H9 (cell line): ENCODE results near the gene FADS2. TPM values are rescaled to one million over a fixed set of nuclear protein-coding genes. Genes with fewer than 3 reads are reported as not detected.

ENCODE experiments used
- DNase-seq: peaks from one replicate; pipeline ENCODE4 v3.0.0-alpha.2; 2017
- H2AFZ ChIP-seq: one replicate; pipeline ENCODE4 v1.6.1; 2013; ENCODE audit warnings: mild to moderate bottlenecking, low read length, control low read depth, moderate library complexity
- H2AK5ac ChIP-seq: 2 replicates; pipeline ENCODE4 v1.6.1; 2013; ENCODE audit warnings: low read length, control low read depth, mixed read lengths; ENCODE audit not compliant: insufficient read length
- H2BK120ac ChIP-seq: one replicate; pipeline ENCODE4 v1.6.1; 2013; ENCODE audit warnings: low read depth, mild to moderate bottlenecking, low read length, control low read depth, inconsistent platforms; ENCODE audit not compliant: poor library complexity, severe bottlenecking
- H2BK12ac ChIP-seq: 2 replicates; pipeline ENCODE4 v1.6.1; 2013; ENCODE audit warnings: low read length, control low read depth, mixed read lengths, low read depth; ENCODE audit not compliant: insufficient read length
- H2BK15ac ChIP-seq: 2 replicates; pipeline ENCODE4 v1.6.1; 2013; ENCODE audit warnings: low read depth, low read length, control low read depth
- H2BK20ac ChIP-seq: one replicate; pipeline ENCODE4 v1.6.1; 2013; ENCODE audit warnings: low read depth, mild to moderate bottlenecking, low read length, control low read depth, inconsistent platforms; ENCODE audit not compliant: poor library complexity, severe bottlenecking
- H2BK5ac ChIP-seq: 2 replicates; pipeline ENCODE4 v1.6.1; 2013; ENCODE audit warnings: low read length, control low read depth, mixed read lengths; ENCODE audit not compliant: insufficient read length
- H3K14ac ChIP-seq: 2 replicates; pipeline ENCODE4 v1.6.1; 2013; ENCODE audit warnings: low read length, control low read depth; ENCODE audit not compliant: insufficient read depth
- H3K18ac ChIP-seq: 2 replicates; pipeline ENCODE4 v1.6.1; 2013; ENCODE audit warnings: low read depth, mild to moderate bottlenecking, mixed read lengths, low read length, control low read depth; ENCODE audit not compliant: insufficient read length
- H3K23ac ChIP-seq: 2 replicates; pipeline ENCODE4 v1.6.1; 2013; ENCODE audit warnings: low read length, control low read depth, mixed read lengths, low read depth; ENCODE audit not compliant: insufficient read length
- H3K23me2 ChIP-seq: 2 replicates; pipeline ENCODE4 v1.6.1; 2013; ENCODE audit warnings: low read depth, mild to moderate bottlenecking, mixed read lengths, low read length, control low read depth; ENCODE audit not compliant: insufficient read length, poor library complexity, severe bottlenecking
- H3K27ac ChIP-seq: 2 replicates; pipeline ENCODE4 v1.5.1; 2013; ENCODE audit warnings: low read length, control low read depth, mixed read lengths, low read depth; ENCODE audit not compliant: insufficient read length
- H3K27me3 ChIP-seq: 2 replicates; pipeline ENCODE4 v1.6.1; 2013; ENCODE audit warnings: low read length, control low read depth, inconsistent platforms; ENCODE audit not compliant: insufficient read depth
- H3K4ac ChIP-seq: 2 replicates; pipeline ENCODE4 v1.6.1; 2013; ENCODE audit warnings: low read depth, mild to moderate bottlenecking, control low read depth, inconsistent platforms, low read length, moderate library complexity
- H3K4me1 ChIP-seq: 2 replicates; pipeline ENCODE4 v1.6.1; 2013; ENCODE audit warnings: low read length, control low read depth, inconsistent platforms; ENCODE audit not compliant: insufficient read depth
- H3K4me2 ChIP-seq: 2 replicates; pipeline ENCODE4 v1.6.1; 2013; ENCODE audit warnings: low read length, control low read depth, mixed read lengths; ENCODE audit not compliant: insufficient read length, insufficient read depth
- H3K56ac ChIP-seq: 2 replicates; pipeline ENCODE4 v1.6.1; 2013; ENCODE audit warnings: low read depth, mild to moderate bottlenecking, mixed read lengths, low read length, control low read depth; ENCODE audit not compliant: insufficient read length
- H3K79me1 ChIP-seq: 2 replicates; pipeline ENCODE4 v1.6.1; 2013; ENCODE audit warnings: low read depth, mild to moderate bottlenecking, moderate library complexity, low read length, control low read depth, inconsistent platforms; ENCODE audit not compliant: insufficient read depth, poor library complexity, severe bottlenecking
- H3K79me2 ChIP-seq: 2 replicates; pipeline ENCODE4 v1.6.1; 2013; ENCODE audit warnings: low read length, control low read depth, inconsistent platforms; ENCODE audit not compliant: insufficient read depth
- H3K9ac ChIP-seq: 2 replicates; pipeline ENCODE4 v1.6.1; 2013; ENCODE audit warnings: low read length, control low read depth, mixed read lengths; ENCODE audit not compliant: insufficient read length; ENCODE audit errors: extremely low read depth
- H3K9me3 ChIP-seq: one replicate; pipeline ENCODE4 v1.6.1; 2013; ENCODE audit warnings: low read depth, low read length, inconsistent platforms; ENCODE audit not compliant: control insufficient read depth
- H3T11ph ChIP-seq: one replicate; pipeline ENCODE4 v1.6.1; 2013; ENCODE audit warnings: mild to moderate bottlenecking, low read length, control low read depth, inconsistent platforms
- H4K20me1 ChIP-seq: one replicate; pipeline ENCODE4 v1.6.1; 2013; ENCODE audit not compliant: control insufficient read depth, insufficient read length, insufficient read depth
- H4K5ac ChIP-seq: 2 replicates; pipeline ENCODE4 v1.6.1; 2013; ENCODE audit warnings: low read depth, mild to moderate bottlenecking, mixed read lengths, low read length, control low read depth; ENCODE audit not compliant: insufficient read length
- H4K8ac ChIP-seq: replicated peaks from 2 replicates; pipeline ENCODE4 v1.6.1; 2013; ENCODE audit warnings: low read length, control low read depth, mixed read lengths, low read depth; ENCODE audit not compliant: insufficient read length
- H4K91ac ChIP-seq: 2 replicates; pipeline ENCODE4 v1.6.1; 2013; ENCODE audit warnings: low read depth, mild to moderate bottlenecking, moderate library complexity, mixed read lengths, low read length, control low read depth; ENCODE audit not compliant: insufficient read length
- H3K27ac Mint-ChIP-seq, 3 experiments: 2 replicates in 2 of 3; 3 replicates in 1 of 3; pipeline ENCODE4 v1.8.0; 2020 to 2021; ENCODE audit warnings: mixed read lengths in 3 of 3, mild to moderate bottlenecking in 1 of 3, moderate library complexity in 1 of 3
- H3K27me3 Mint-ChIP-seq: 2 replicates; pipeline ENCODE4 v1.8.0; 2021; ENCODE audit warnings: low read depth, mild to moderate bottlenecking, moderate library complexity, mixed read lengths
- H3K36me3 Mint-ChIP-seq, 3 experiments: 2 replicates in 2 of 3; 3 replicates in 1 of 3; pipeline ENCODE4 v1.8.0; 2020 to 2021; ENCODE audit warnings: low read depth in 3 of 3, mixed read lengths in 3 of 3; ENCODE audit not compliant: insufficient read depth in 1 of 3
- H3K4me1 Mint-ChIP-seq, 2 experiments: 2 replicates each; pipeline ENCODE4 v1.8.0; 2020; ENCODE audit warnings: mixed read lengths in 2 of 2
- H3K4me3 Mint-ChIP-seq, 2 experiments: 2 replicates in 1 of 2; 3 replicates in 1 of 2; pipeline ENCODE4 v1.8.0; 2020 to 2021; ENCODE audit warnings: mild to moderate bottlenecking in 2 of 2, mixed read lengths in 2 of 2, moderate library complexity in 1 of 2
- H3K9me3 Mint-ChIP-seq, 2 experiments: 2 replicates in 1 of 2; 3 replicates in 1 of 2; pipeline ENCODE4 v1.8.0; 2020; ENCODE audit warnings: mild to moderate bottlenecking in 2 of 2, mixed read lengths in 2 of 2, moderate library complexity in 1 of 2
- WGBS: extraction: QIAGEN DNeasy Blood & Tissue Kit; methylation state at CpG from one replicate; pipeline ENCODE4 v1.1.7; 2013; ENCODE audit warnings: missing lambda C conversion rate, low lambda C conversion rate, mixed read lengths; ENCODE audit not compliant: insufficient read length; ENCODE audit errors: extremely low coverage; 5-methylcytosine and 5-hydroxymethylcytosine counted together
- total RNA-seq: library from RNA; stranded (reverse); gene quantifications from 2 replicates; pipeline ENCODE4 v1.2.1, GENCODE V29; 2021
- TF ChIP-seq, protein P1 (sequence below): fragments of 200-600 bp; sonication (generic); conservative IDR thresholded peaks from 3 replicates; pipeline ENCODE4 v1.8.0; 2021; ENCODE audit warnings: antibody characterized with exemption, mild to moderate bottlenecking

Gene FADS2
- total RNA-seq, 1 experiment from 2014 or later: 322 TPM

DNA sequence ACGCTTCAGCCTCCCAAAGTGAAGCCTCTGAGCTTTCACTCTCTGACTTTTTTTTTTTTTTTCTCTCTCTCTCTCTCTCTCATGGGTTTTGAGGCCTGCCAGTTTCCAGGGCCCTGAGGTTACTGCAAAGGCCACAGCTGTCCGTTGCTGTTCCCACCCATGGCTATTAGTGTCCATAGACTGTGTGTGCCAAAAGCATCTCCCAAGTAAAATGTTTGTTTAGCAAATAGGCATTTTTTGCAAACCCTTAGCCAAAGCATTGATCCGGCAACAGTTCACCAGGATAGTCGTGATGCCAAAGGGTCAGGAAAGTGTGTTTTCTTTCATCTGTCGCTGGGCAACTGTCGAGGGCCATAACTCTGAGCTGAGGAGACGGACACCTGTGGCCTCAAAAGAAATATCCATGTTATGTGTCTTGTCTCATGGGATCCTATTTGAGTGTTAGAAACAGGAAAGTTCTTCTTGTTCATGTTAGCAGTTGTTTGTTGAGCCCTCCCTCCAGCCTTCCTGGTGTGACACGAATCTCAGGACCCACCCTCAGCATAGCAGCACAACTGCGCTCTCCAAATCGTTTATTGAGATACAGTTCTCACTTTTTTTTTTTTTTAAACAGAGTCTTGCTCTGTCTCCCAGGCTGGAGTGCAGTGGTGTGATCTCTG is 18.4 kb downstream of the FADS2 start:
- no peak overlapping the region for H4K8ac ChIP-seq
- Mint-ChIP-seq H3K4me1 (peaks cover 0 to 6% of the 10 kb centered on the region in 2 experiments; a peak in 3 of 4 replicates), H3K9me3 (no peaks in the 10 kb centered on the region), H3K36me3 (peaks cover 67 to 91% (median 90%) of the 10 kb centered on the region in 3 experiments), H3K4me3 (no peak overlapping the region), H3K27me3 (no peaks in the 10 kb centered on the region), H3K27ac (peak overlapping the region in 1 of 3 experiments; percentile 73; a peak in 2 of 7 replicates)
- DNase-seq: no peak
- no CpG with 5 or more reads among the region's 10 CpGs for WGBS
- no peak overlapping the region for H2AK5ac ChIP-seq
- H3K27ac ChIP-seq: no peak overlapping the region
- H3K79me2 ChIP-seq: no peaks in the 10 kb centered on the region; the same call in 1 of the 2 replicates
- H3K18ac ChIP-seq: no peak overlapping the region
- no peak overlapping the region for H2BK15ac ChIP-seq
- no peak overlapping the region for H2BK12ac ChIP-seq
- H3K9me3 ChIP-seq: no peaks in the 10 kb centered on the region
- H4K91ac ChIP-seq: no peak overlapping the region
- H3K23ac ChIP-seq: no peak overlapping the region
- H4K5ac ChIP-seq: no peak overlapping the region
- H2AFZ ChIP-seq: no peak overlapping the region
- no peak overlapping the region for H3T11ph ChIP-seq
- H3K23me2 ChIP-seq: no peaks in the 10 kb centered on the region
- H3K79me1 ChIP-seq: no peaks in the 10 kb centered on the region
- H2BK20ac ChIP-seq: no peak overlapping the region
- no peak overlapping the region for H2BK120ac ChIP-seq
- H3K9ac ChIP-seq: no peak overlapping the region
- no peaks in the 10 kb centered on the region for H4K20me1 ChIP-seq
- no peak overlapping the region for H2BK5ac ChIP-seq
- no peak overlapping the region for H3K14ac ChIP-seq
- no peak overlapping the region for H3K4ac ChIP-seq
- H3K56ac ChIP-seq: no peak overlapping the region
- TF ChIP-seq, protein P1, sequence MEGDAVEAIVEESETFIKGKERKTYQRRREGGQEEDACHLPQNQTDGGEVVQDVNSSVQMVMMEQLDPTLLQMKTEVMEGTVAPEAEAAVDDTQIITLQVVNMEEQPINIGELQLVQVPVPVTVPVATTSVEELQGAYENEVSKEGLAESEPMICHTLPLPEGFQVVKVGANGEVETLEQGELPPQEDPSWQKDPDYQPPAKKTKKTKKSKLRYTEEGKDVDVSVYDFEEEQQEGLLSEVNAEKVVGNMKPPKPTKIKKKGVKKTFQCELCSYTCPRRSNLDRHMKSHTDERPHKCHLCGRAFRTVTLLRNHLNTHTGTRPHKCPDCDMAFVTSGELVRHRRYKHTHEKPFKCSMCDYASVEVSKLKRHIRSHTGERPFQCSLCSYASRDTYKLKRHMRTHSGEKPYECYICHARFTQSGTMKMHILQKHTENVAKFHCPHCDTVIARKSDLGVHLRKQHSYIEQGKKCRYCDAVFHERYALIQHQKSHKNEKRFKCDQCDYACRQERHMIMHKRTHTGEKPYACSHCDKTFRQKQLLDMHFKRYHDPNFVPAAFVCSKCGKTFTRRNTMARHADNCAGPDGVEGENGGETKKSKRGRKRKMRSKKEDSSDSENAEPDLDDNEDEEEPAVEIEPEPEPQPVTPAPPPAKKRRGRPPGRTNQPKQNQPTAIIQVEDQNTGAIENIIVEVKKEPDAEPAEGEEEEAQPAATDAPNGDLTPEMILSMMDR: no peak
- no peaks in the 10 kb centered on the region for H3K27me3 ChIP-seq
- no peak overlapping the region for H3K4me2 ChIP-seq
- H3K4me1 ChIP-seq: no peaks in the 10 kb centered on the region
